Measurements from ENCODE around the gene DAO.
A peak's percentile ranks its signal among the peaks of the same experiment; 100 is the strongest.
"Not testable (repeated sequence)": the region's sequence is repeated elsewhere in the genome, so short reads cannot be mapped to it uniquely, and the experiment has no call there.

DAO gene

DNA sequence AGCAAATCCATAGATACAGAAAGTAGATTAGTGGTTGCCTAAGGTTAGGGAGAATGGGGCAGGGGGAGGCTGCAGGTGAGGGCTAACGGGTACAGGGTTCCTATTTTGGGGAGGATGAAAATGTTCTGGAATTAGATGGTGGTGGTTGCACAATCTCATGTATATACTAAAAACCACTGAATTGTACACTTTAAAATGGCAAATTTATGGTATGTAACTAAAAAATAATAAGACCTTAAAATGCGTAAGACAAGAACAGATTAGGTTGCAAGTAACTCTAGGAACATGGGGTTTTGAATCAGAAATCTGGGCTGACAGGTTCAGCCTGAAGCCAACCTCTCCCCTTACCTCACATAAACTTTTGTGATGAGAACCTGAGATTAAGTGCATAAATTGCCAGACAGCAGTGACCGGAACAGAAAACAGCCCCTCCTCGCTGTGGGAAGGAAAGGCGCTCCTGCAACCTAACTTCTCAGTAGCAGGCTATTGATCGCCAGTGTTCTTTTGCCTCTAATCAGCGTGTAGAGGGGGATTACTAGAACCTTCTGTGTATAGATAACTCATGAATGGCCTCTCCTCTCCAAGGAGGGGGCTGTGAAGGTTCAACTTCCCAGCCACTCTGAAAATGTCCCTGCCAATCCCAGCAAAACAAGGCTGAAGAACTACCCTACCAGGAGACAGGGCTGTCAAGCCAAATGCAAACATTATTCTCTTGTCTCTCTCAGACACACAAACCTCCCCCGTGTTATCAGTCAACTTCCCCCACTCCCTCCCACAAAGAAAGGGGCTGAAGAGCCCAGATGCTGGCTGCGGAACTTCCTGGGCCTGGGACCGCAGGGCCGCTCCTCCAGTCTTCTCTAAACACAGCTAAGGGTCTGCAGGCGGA lies 24.4 kb upstream of the DAO start:
- H3K27me3 Mint-ChIP-seq = peaks cover 4% of the 10 kb centered on the region
- peak overlapping the region; percentile 91 for H3K4me3 Mint-ChIP-seq
- DNase-seq = no peak
- peaks cover 2% of the 10 kb centered on the region for H3K9me3 Mint-ChIP-seq
- peaks cover 50% of the 10 kb centered on the region for H3K4me1 Mint-ChIP-seq (ENCODE audit: low read depth)
- H3K36me3 Mint-ChIP-seq (ENCODE audit: low read depth) = peaks cover 53% of the 10 kb centered on the region
- H3K27ac Mint-ChIP-seq = peak overlapping the region; percentile 96

DNA sequence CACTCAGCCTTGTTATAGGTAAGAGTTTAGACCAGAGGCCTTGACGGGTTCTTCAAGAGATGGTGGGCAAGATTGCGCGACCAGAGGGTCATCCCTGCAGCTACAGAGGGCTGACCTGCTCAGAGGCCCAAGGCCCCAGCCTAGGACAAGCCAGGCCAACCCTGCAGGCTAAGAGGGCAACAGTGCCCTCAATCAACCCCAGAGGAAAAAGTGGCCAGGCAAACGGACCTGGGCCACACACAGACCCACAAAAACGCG lies 23.8 kb upstream of the DAO start:
- Mint-ChIP-seq H3K9me3 (peaks cover 2% of the 10 kb centered on the region), H3K36me3 (ENCODE audit: low read depth) (peaks cover 49% of the 10 kb centered on the region), H3K4me1 (ENCODE audit: low read depth) (peaks cover 50% of the 10 kb centered on the region), H3K27ac (peak overlapping the region; percentile 96), H3K4me3 (peak overlapping the region; percentile 91), H3K27me3 (peaks cover 4% of the 10 kb centered on the region)
- DNase-seq = no peak

DNA sequence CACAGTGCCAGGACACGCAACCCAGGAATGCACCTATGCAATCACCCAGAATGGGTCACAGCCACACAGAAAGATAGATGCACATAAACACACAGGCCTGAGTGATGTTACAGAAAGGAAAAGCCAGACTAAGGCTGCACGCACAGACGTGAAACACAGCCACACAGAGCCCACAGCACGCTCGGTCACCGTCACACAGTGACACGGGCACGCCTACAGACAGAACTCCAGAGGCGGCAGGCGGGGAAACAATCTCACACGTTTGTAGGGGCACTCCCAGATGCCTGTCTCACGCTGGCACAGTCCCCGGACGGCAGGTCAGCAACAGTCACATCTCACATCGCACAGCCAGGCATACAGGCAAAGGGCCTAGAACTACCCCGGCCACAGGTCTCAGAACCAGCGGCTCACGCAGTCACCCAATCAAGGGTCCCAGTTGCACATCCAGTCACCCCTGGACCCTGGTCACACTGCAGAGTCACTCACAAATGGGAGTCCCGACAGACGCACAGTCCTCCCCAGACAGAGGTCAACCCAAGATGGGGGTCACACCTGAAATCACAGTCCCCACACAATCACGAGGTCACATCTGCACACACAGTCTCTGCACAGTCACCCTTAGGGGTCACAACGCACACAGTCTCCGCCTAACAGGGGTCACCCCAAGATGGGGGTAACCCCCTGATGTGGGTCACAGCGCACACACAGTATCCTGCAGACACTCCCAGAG lies 23.3 kb upstream of the DAO start:
- peaks cover 2% of the 10 kb centered on the region for H3K9me3 Mint-ChIP-seq
- peaks cover 44% of the 10 kb centered on the region for H3K36me3 Mint-ChIP-seq (ENCODE audit: low read depth)
- peak overlapping the region; percentile 96 for H3K27ac Mint-ChIP-seq
- peak overlapping the region; percentile 91 for H3K4me3 Mint-ChIP-seq
- peak; percentile 75 for DNase-seq
- H3K27me3 Mint-ChIP-seq = peaks cover 4% of the 10 kb centered on the region
- peaks cover 50% of the 10 kb centered on the region for H3K4me1 Mint-ChIP-seq (ENCODE audit: low read depth)

DNA sequence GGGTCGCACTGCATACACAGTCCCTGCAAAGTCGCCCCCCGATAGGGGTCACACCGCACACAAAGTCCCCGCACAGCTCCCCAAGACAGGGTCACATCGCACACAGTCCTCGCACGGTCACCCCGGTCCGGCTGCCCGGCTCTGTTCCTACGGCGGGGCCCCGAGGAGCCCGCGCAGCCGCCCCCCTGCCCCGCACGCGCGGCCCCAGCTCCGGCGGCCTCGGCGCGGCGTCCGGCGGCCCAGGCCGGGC lies 22.8 kb upstream of the DAO start:
- DNase-seq = no peak
- Mint-ChIP-seq H3K27me3 (peaks cover 4% of the 10 kb centered on the region), H3K9me3 (peaks cover 2% of the 10 kb centered on the region), H3K27ac (peak overlapping the region; percentile 96), H3K4me1 (ENCODE audit: low read depth) (peaks cover 50% of the 10 kb centered on the region), H3K36me3 (ENCODE audit: low read depth) (peaks cover 41% of the 10 kb centered on the region), H3K4me3 (peak overlapping the region; percentile 91)

DNA sequence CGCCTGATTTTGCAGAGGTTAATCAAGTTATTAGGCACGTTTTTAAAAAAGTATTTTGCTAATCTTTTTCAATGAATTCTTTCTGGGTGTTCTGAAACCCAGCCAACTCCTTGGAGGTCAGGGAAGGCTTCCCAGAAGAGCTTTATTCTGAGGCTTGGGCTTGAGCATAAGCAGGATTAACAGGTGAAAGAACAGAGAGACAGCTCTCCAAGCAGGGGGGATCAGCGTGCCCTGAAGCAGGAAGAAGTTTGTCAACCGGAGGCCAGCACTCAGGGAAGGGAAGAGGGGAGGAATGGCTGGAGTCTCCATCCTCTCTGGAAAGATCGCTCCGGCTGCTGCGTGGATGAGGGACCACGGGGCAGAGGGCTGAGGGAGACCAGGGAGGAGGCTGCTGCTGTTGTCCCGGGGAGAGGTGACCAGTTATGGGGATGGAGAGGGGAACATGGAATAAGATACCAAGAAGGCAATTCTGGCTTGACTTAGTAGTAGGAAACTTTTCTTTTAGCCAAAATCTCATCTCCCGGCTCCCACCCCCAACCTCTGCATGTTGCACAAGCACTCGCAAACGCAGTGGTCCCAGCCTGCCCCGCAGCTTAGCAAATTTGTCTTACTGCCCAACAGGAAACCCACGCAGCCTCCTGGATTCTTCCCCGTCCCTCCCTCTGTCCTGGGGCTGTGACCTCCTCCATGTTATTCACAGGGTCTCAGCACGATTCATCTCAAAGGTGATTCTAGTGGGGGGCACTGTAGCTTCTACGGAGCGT lies 21.4 kb upstream of the DAO start:
- Mint-ChIP-seq H3K4me3 (peak overlapping the region; percentile 83), H3K27me3 (peaks cover 4% of the 10 kb centered on the region), H3K36me3 (ENCODE audit: low read depth) (peaks cover 29% of the 10 kb centered on the region), H3K9me3 (peaks cover 2% of the 10 kb centered on the region), H3K27ac (peak overlapping the region; percentile 90), H3K4me1 (ENCODE audit: low read depth) (peaks cover 48% of the 10 kb centered on the region)
- DNase-seq = peak; percentile 38

DNA sequence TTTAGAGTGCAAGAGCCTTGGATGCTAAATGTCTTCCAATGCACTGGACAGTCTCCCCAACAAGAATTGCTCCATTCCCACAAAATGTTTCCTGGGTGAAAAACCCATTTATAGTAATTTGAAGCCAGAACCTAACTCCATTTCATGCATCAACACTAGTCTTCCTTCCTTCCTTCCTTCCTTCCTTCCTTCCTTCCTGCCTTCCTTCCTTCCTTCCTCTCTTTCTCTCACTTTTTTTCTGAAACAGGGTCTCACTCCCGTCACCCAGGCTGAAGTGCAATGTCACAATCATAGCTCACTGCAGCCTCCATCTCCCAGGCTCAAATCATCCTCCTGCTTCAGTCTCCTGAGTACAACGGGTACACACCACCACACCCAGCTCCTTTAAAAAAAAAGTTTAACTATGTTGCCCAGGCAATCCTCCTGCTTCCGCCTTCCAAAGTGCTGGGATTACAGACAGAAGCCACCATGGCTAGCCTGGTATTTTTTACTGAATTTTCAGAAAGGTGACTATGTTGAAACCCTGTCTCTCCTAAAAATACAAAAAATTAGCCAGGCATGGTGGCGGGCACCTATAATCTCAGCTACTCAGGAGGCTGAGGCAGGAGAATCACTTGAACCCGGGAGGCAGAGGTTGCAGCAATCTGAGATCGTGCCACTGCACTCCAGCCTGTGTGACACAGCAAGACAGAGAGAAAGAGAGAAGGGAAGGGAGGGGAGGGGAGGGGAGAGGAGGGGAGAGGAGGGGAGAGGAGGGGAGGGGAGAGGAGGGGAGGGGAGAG lies 20.6 kb upstream of the DAO start:
- H3K9me3 Mint-ChIP-seq, DNase-seq, H3K27me3 Mint-ChIP-seq: not testable (repeated sequence)
- Mint-ChIP-seq H3K4me1 (ENCODE audit: low read depth) (peaks cover 42% of the 10 kb centered on the region), H3K36me3 (ENCODE audit: low read depth) (peaks cover 22% of the 10 kb centered on the region), H3K4me3 (peak overlapping the region; percentile 83), H3K27ac (peak overlapping the region; percentile 90)

DNA sequence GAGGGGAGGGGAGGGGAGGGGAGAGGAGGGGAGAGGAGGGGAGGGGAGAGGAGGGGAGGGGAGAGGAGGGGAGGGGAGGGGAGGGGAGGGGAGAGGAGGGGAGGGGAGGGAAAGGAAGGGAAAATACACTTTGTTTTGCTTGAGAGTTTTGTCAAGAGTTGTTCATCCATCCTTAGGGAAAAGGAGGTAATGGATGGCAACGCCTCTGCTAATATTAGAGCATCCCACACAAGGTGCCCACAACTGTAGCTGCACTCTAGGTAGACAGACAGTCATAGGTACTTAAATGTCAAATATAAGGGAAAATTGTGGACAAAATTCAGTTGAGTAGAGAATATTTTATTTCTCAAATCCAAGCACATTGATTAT lies 20.0 kb upstream of the DAO start:
- H3K4me1 Mint-ChIP-seq (ENCODE audit: low read depth) = peaks cover 37% of the 10 kb centered on the region
- peaks cover 4% of the 10 kb centered on the region for H3K27me3 Mint-ChIP-seq
- H3K9me3 Mint-ChIP-seq = peaks cover 2% of the 10 kb centered on the region
- no peak overlapping the region for H3K27ac Mint-ChIP-seq
- H3K4me3 Mint-ChIP-seq = no peak overlapping the region
- peaks cover 16% of the 10 kb centered on the region for H3K36me3 Mint-ChIP-seq (ENCODE audit: low read depth)
- DNase-seq = no peak

DNA sequence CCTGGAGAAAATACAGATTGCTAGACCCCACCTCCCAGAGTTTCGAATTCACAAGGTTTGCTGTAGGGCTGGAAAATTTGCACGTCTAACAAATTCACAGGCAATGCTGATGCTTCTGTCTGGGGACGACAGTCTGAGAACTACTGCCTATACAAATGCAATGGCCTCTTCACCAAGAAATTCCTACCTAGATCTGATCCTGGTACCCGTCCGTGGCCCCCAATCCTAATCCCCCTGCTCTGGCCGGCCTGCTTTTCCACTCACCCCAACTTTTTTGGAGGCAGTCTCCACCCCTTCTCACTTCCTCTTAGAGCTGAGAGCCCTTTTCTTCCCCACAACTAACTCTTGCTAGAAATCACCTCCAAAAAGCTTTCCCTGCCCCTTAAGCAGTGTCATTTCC lies 19.4 kb upstream of the DAO start:
- H3K27ac Mint-ChIP-seq = no peak overlapping the region
- H3K9me3 Mint-ChIP-seq = no peaks in the 10 kb centered on the region
- no peak for DNase-seq
- H3K36me3 Mint-ChIP-seq (ENCODE audit: low read depth) = peaks cover 11% of the 10 kb centered on the region
- no peak overlapping the region for H3K4me3 Mint-ChIP-seq
- peaks cover 32% of the 10 kb centered on the region for H3K4me1 Mint-ChIP-seq (ENCODE audit: low read depth)
- peaks cover 4% of the 10 kb centered on the region for H3K27me3 Mint-ChIP-seq

DNA sequence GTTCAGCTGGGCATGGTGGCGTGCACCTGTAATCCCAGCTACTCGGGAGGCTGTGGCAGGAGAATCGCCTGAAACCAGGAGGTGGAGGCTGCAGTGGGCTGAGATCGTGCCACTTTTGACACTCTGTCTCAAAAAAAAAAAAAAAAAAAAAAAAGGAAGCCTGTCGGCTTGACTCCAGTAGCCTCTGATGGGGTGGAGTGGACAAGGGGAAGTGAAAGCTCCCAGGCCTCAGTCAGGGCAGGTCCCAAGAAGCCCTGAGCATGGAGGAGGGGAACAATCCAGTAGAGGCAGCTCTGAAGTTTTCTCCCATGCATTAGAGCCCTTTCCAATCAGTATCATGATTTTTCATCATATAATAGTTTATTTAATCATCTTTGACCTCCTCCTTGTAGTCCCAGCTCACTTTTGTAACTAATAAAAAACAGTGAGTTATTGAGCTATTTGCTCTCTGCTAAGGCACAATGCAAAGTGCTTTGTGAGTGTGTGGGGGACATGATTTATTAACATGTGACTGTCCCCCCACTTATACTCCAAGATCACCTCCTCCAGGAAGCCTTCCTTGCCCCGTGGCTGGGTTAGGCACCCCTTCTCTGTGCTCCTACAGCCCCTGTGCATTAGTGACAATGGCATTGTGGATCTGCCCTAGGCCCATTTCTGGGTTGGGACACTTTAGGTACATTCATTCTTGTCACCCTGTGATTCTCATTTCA lies 17.9 kb upstream of the DAO start:
- no peak for DNase-seq
- Mint-ChIP-seq H3K4me3 (no peak overlapping the region), H3K4me1 (ENCODE audit: low read depth) (peaks cover 16% of the 10 kb centered on the region), H3K9me3 (no peaks in the 10 kb centered on the region), H3K36me3 (ENCODE audit: low read depth) (peaks cover under 1% of the 10 kb centered on the region), H3K27ac (no peak overlapping the region), H3K27me3 (peaks cover 4% of the 10 kb centered on the region)

DNA sequence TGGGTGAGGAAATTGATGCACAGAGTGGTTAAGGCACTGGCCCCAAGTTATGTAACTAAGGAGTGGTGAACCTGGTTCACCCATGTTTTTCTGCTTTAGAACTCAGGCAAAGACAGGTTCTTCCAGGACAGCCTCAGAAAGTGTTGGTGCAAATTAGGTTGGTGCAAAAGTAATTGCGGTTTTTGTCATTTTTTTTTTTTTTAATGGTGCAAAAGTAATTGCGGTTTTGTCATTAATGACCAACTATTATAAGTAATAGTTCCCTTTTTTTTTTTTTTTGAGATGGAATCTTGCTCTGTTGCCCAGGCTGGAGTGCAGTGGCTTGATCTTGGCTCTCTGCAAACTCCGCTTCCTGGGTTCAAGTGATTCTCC lies 17.3 kb upstream of the DAO start:
- Mint-ChIP-seq H3K4me3 (no peak overlapping the region), H3K36me3 (ENCODE audit: low read depth) (no peaks in the 10 kb centered on the region), H3K9me3 (no peaks in the 10 kb centered on the region), H3K27ac (no peak overlapping the region), H3K27me3 (peaks cover 4% of the 10 kb centered on the region), H3K4me1 (ENCODE audit: low read depth) (peaks cover 16% of the 10 kb centered on the region)
- no peak for DNase-seq

DNA sequence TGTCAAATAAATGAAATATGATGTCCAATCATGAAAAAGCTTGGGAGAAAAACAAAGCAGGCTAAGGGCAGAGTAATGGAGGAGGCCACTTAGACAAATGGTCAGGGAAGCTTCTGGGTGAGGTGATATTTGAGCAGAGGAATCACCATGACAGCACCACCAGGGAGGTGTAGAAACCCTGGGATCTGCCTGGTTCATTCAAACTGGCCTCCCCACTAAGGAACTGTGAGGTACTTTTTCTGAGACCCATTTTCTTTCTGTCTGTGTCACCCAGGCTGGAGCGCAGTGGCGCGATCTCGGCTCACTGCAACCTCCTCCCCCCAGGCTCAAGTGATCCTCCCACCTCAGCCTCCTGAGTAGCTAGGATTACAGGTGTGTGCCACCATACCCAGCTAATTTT lies 14.7 kb upstream of the DAO start:
- H3K27me3 Mint-ChIP-seq = no peaks in the 10 kb centered on the region
- H3K4me1 Mint-ChIP-seq (ENCODE audit: low read depth) = no peaks in the 10 kb centered on the region
- no peak overlapping the region for H3K27ac Mint-ChIP-seq

DNA sequence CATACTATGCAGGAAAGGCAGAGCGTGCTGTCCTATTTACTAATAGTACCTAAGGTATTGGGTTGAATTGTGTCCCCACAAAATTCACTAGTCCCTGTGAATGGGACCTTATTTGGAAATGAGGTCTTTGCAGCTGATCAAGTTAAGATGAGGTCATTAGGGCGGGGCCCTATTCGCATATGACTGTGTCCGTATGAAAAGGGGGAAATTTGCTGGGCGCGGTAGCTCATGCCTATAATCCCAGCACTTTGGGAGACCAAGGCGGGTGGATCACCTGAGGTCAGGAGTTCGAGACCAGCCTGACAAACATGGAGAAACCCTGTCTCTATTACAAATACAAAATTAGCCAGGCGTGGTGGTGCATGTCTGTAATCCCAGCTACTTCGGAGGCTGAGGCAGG lies 13.8 kb upstream of the DAO start:
- H3K36me3 Mint-ChIP-seq (ENCODE audit: low read depth); H3K4me3 Mint-ChIP-seq; H3K27ac Mint-ChIP-seq; H3K27me3 Mint-ChIP-seq; DNase-seq; H3K9me3 Mint-ChIP-seq; H3K4me1 Mint-ChIP-seq (ENCODE audit: low read depth): not testable (repeated sequence)

More for the DNA sequence above, 14.7 kb upstream of the DAO start:
- no peak overlapping the region for H3K4me3 Mint-ChIP-seq
- no peaks in the 10 kb centered on the region for H3K9me3 Mint-ChIP-seq
- no peak for DNase-seq
- no peaks in the 10 kb centered on the region for H3K36me3 Mint-ChIP-seq (ENCODE audit: low read depth)

DNA sequence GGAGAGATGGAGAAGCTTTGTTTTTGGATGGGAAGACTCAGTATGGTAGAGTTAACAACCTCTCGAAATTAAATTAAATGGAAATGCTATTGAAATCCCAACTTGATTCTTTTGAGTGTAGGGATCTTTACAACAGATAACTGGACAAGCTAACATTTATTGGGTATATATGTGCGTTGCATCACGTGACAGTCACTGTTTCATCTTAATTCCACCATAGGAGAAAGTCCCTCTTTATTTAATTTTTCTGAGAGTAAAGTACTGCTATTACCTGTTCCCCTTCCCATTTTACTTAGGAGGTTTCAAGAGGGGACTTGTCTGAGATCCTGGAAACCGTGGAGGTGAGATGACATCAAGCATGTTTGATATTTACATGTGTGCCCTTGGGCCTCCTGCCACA lies 11.1 kb upstream of the DAO start:
- Mint-ChIP-seq H3K27me3 (no peaks in the 10 kb centered on the region), H3K36me3 (ENCODE audit: low read depth) (no peaks in the 10 kb centered on the region), H3K4me1 (ENCODE audit: low read depth) (no peaks in the 10 kb centered on the region), H3K9me3 (no peaks in the 10 kb centered on the region), H3K4me3 (no peak overlapping the region), H3K27ac (peak overlapping the region; percentile 37)
- no peak for DNase-seq

DNA sequence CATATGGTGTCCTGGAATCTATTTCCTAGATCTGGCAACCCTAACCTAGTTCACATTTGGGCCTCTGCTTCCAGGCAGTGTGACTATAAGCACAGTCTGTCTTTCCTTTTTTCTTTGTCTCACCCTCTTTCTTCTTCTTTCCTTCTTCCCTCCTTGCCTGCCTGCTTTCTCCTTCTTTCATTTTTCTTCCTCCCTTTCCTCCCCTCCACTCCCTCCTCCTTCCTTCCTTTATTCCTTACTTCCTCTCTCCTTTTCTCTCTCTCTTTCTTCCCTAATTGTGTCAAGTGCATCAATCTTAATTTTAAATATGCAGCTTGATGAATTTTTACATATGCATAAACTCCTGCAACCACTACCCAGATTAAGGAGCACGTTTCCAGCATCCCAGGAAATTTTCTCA lies 4.6 kb upstream of the DAO start:
- no peak for DNase-seq
- Mint-ChIP-seq H3K4me3 (no peak overlapping the region), H3K36me3 (ENCODE audit: low read depth) (no peaks in the 10 kb centered on the region), H3K4me1 (ENCODE audit: low read depth) (peaks cover 5% of the 10 kb centered on the region), H3K9me3 (no peaks in the 10 kb centered on the region), H3K27ac (no peak overlapping the region), H3K27me3 (no peaks in the 10 kb centered on the region)

Measured in activated T-cell treated with anti-CD3 and anti-CD28 coated beads, Interleukin-2, amount 50 U/mL, for 24 hours (primary cell).